ENCODE results near the gene NOS1.
"Not testable (repeated sequence)": the region's sequence is repeated elsewhere in the genome, so short reads cannot be mapped to it uniquely, and the experiment has no call there.

The NOS1 gene

GRCh38 chr12:117216686-117217085, 144.7 kb downstream of the NOS1 start:
- no peaks in the 10 kb centered on the region for H3K36me3 Mint-ChIP-seq (ENCODE audit: insufficient read depth)
- H3K9me3 Mint-ChIP-seq, result no peaks in the 10 kb centered on the region
- peaks cover 21 to 59% of the 10 kb centered on the region in 2 donors for H3K27me3 Mint-ChIP-seq
- ATAC-seq (replicated peaks) (no peak), DNase-seq (no peak)
- no peak overlapping the region for H3K27ac Mint-ChIP-seq
- no peaks in the 10 kb centered on the region for H3K4me1 Mint-ChIP-seq (ENCODE audit: low read depth in 2 of 2)
- no peak overlapping the region for H3K4me3 Mint-ChIP-seq

- ATAC-seq (replicated peaks), result no peak
- Mint-ChIP-seq H3K27ac (no peak overlapping the region), H3K36me3 (ENCODE audit: insufficient read depth) (no peaks in the 10 kb centered on the region), H3K4me3 (no peak overlapping the region), H3K9me3 (no peaks in the 10 kb centered on the region), H3K4me1 (ENCODE audit: low read depth in 2 of 2) (no peaks in the 10 kb centered on the region), H3K27me3 (peaks cover 20 to 69% of the 10 kb centered on the region in 2 donors)
- no peak for DNase-seq
Observed at GRCh38 chr12:117214797-117215196, 146.6 kb downstream of the NOS1 start.

- Mint-ChIP-seq H3K9me3 (no peaks in the 10 kb centered on the region), H3K4me1 (ENCODE audit: low read depth in 2 of 2) (no peaks in the 10 kb centered on the region), H3K27ac (no peak overlapping the region), H3K4me3 (no peak overlapping the region), H3K27me3 (peaks cover 11 to 69% of the 10 kb centered on the region in 2 donors), H3K36me3 (ENCODE audit: insufficient read depth) (no peaks in the 10 kb centered on the region)
- ATAC-seq (replicated peaks) (no peak), DNase-seq (no peak)
Observed at GRCh38 chr12:117213295-117213808, 148.1 kb downstream of the NOS1 start.

GRCh38 chr12:117212563-117213190, 148.7 kb downstream of the NOS1 start:
- Mint-ChIP-seq H3K36me3 (ENCODE audit: insufficient read depth) (no peaks in the 10 kb centered on the region), H3K4me3 (no peak overlapping the region), H3K27ac (no peak overlapping the region), H3K9me3 (no peaks in the 10 kb centered on the region), H3K4me1 (ENCODE audit: low read depth in 2 of 2) (no peaks in the 10 kb centered on the region), H3K27me3 (peaks cover 15 to 69% of the 10 kb centered on the region in 2 donors)
- DNase-seq, result peak; percentile 44 to 59 (median 57)
- peak; percentile 55 for ATAC-seq (replicated peaks)

- no peak overlapping the region for H3K27ac Mint-ChIP-seq
- ATAC-seq (replicated peaks), result no peak
- H3K9me3 Mint-ChIP-seq, result no peaks in the 10 kb centered on the region
Observed at GRCh38 chr12:117210266-117210918, 151.0 kb downstream of the NOS1 start.

GRCh38 chr12:117209626-117210025, 151.8 kb downstream of the NOS1 start:
- ATAC-seq (replicated peaks) (no peak), DNase-seq (no peak)
- Mint-ChIP-seq H3K27ac (no peak overlapping the region), H3K36me3 (ENCODE audit: insufficient read depth) (no peaks in the 10 kb centered on the region), H3K4me1 (ENCODE audit: low read depth in 2 of 2) (no peaks in the 10 kb centered on the region), H3K9me3 (no peaks in the 10 kb centered on the region), H3K27me3 (peaks cover 23 to 71% of the 10 kb centered on the region in 2 donors), H3K4me3 (no peak overlapping the region)

More at GRCh38 chr12:117210266-117210918, 151.0 kb downstream of the NOS1 start:
- no peaks in the 10 kb centered on the region for H3K36me3 Mint-ChIP-seq (ENCODE audit: insufficient read depth)
- H3K4me1 Mint-ChIP-seq (ENCODE audit: low read depth in 2 of 2), result no peaks in the 10 kb centered on the region
- H3K4me3 Mint-ChIP-seq, result no peak overlapping the region
- peaks cover 16 to 63% of the 10 kb centered on the region in 2 donors for H3K27me3 Mint-ChIP-seq
- DNase-seq, result no peak

GRCh38 chr12:117208811-117209455, 152.5 kb downstream of the NOS1 start:
- DNase-seq (no peak), ATAC-seq (replicated peaks) (no peak)
- Mint-ChIP-seq H3K27me3 (peaks cover 23 to 73% of the 10 kb centered on the region in 2 donors), H3K9me3 (no peaks in the 10 kb centered on the region), H3K4me3 (no peak overlapping the region), H3K36me3 (ENCODE audit: insufficient read depth) (no peaks in the 10 kb centered on the region), H3K27ac (no peak overlapping the region), H3K4me1 (ENCODE audit: low read depth in 2 of 2) (no peaks in the 10 kb centered on the region)

GRCh38 chr12:117208206-117208605, 153.2 kb downstream of the NOS1 start:
- no peak for ATAC-seq (replicated peaks)
- Mint-ChIP-seq H3K9me3 (no peaks in the 10 kb centered on the region), H3K4me1 (ENCODE audit: low read depth in 2 of 2) (no peaks in the 10 kb centered on the region), H3K27me3 (peaks cover 23 to 73% of the 10 kb centered on the region in 2 donors), H3K36me3 (ENCODE audit: insufficient read depth) (no peaks in the 10 kb centered on the region), H3K4me3 (no peak overlapping the region), H3K27ac (no peak overlapping the region)
- DNase-seq, result no peak

- no peaks in the 10 kb centered on the region for H3K4me1 Mint-ChIP-seq (ENCODE audit: low read depth in 2 of 2)
- peaks cover 23 to 73% of the 10 kb centered on the region in 2 donors for H3K27me3 Mint-ChIP-seq
Observed at GRCh38 chr12:117207675-117208074, 153.8 kb downstream of the NOS1 start.

GRCh38 chr12:117202556-117202955, 158.9 kb downstream of the NOS1 start:
- no peaks in the 10 kb centered on the region for H3K36me3 Mint-ChIP-seq (ENCODE audit: insufficient read depth)
- DNase-seq (no peak), ATAC-seq (replicated peaks) (no peak)
- no peaks in the 10 kb centered on the region for H3K9me3 Mint-ChIP-seq
- H3K27ac Mint-ChIP-seq, result no peak overlapping the region
- peaks cover 45 to 60% of the 10 kb centered on the region in 2 donors for H3K27me3 Mint-ChIP-seq
- no peak overlapping the region for H3K4me3 Mint-ChIP-seq
- H3K4me1 Mint-ChIP-seq (ENCODE audit: low read depth in 2 of 2), result no peaks in the 10 kb centered on the region

More at GRCh38 chr12:117207675-117208074, 153.8 kb downstream of the NOS1 start:
- H3K4me3 Mint-ChIP-seq, result no peak overlapping the region
- no peaks in the 10 kb centered on the region for H3K9me3 Mint-ChIP-seq
- H3K27ac Mint-ChIP-seq, result no peak overlapping the region
- H3K36me3 Mint-ChIP-seq (ENCODE audit: insufficient read depth), result no peaks in the 10 kb centered on the region
- DNase-seq (no peak), ATAC-seq (replicated peaks) (no peak)

- Mint-ChIP-seq H3K27ac (no peak overlapping the region), H3K4me3 (no peak overlapping the region)
- no peak for ATAC-seq (replicated peaks)
Observed at GRCh38 chr12:117202033-117202432, 159.4 kb downstream of the NOS1 start.

GRCh38 chr12:117199956-117200744, 161.3 kb downstream of the NOS1 start:
- not testable (repeated sequence) for H3K36me3 Mint-ChIP-seq (ENCODE audit: insufficient read depth); ATAC-seq (replicated peaks); H3K27ac Mint-ChIP-seq; DNase-seq; H3K4me3 Mint-ChIP-seq; H3K4me1 Mint-ChIP-seq (ENCODE audit: low read depth in 2 of 2); H3K9me3 Mint-ChIP-seq
- peaks cover 49 to 56% of the 10 kb centered on the region in 2 donors for H3K27me3 Mint-ChIP-seq

More at GRCh38 chr12:117202033-117202432, 159.4 kb downstream of the NOS1 start:
- Mint-ChIP-seq H3K27me3 (peaks cover 50 to 60% of the 10 kb centered on the region in 2 donors), H3K9me3 (no peaks in the 10 kb centered on the region), H3K4me1 (ENCODE audit: low read depth in 2 of 2) (no peaks in the 10 kb centered on the region), H3K36me3 (ENCODE audit: insufficient read depth) (no peaks in the 10 kb centered on the region)
- no peak for DNase-seq

- H3K36me3 Mint-ChIP-seq (ENCODE audit: insufficient read depth); ATAC-seq (replicated peaks); H3K4me3 Mint-ChIP-seq; H3K9me3 Mint-ChIP-seq; DNase-seq; H3K4me1 Mint-ChIP-seq (ENCODE audit: low read depth in 2 of 2); H3K27ac Mint-ChIP-seq: not testable (repeated sequence)
- peaks cover 34 to 35% of the 10 kb centered on the region in 2 donors for H3K27me3 Mint-ChIP-seq
Observed at GRCh38 chr12:117196334-117196733, 165.1 kb downstream of the NOS1 start.

All from effector memory CD8-positive, alpha-beta T cell (primary cell).